Uterus (tissue), 2 donors: ENCODE measurements around the gene CGAS.

Source experiments
- POLR2A ChIP-seq, 2 donors: fragments of 450-650 bp; IDR thresholded peaks; one replicate each; pipeline ENCODE4 v1.6.1; 2016; ENCODE audit warnings: antibody characterized with exemption in 2 of 2, mild to moderate bottlenecking in 1 of 2, moderate library complexity in 1 of 2
- TF ChIP-seq, protein P1 (sequence below), 4 experiments: fragments of 200-600 bp in 2 of 4; fragments of 450-650 bp in 2 of 4; sonication (generic) in 2 of 4; IDR thresholded peaks; one replicate each; pipeline ENCODE4 v1.5.1; 2016 to 2019; ENCODE audit warnings: antibody characterized with exemption in 4 of 4, mild to moderate bottlenecking in 2 of 4, moderate library complexity in 1 of 4

DNA sequence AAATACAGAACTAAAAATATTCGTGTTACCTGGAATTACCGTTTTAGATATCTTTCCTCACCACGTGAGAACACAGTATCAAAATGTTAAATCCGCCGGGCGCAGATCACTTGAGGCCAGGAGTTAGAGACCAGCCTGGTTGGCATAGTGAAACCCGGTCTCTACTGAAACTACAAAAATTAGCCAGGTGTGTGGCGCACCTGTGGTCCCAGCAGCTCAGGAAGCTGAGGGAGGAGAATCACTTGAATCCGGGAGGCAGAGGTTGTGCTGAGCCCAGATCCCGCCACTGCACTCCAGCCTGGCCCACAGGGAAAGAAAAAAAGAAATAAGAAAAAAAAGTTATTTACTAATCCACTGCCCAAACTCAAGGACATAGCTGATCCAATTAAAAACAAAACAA is 62.2 kb downstream of the CGAS start:
- TF ChIP-seq, protein P1, sequence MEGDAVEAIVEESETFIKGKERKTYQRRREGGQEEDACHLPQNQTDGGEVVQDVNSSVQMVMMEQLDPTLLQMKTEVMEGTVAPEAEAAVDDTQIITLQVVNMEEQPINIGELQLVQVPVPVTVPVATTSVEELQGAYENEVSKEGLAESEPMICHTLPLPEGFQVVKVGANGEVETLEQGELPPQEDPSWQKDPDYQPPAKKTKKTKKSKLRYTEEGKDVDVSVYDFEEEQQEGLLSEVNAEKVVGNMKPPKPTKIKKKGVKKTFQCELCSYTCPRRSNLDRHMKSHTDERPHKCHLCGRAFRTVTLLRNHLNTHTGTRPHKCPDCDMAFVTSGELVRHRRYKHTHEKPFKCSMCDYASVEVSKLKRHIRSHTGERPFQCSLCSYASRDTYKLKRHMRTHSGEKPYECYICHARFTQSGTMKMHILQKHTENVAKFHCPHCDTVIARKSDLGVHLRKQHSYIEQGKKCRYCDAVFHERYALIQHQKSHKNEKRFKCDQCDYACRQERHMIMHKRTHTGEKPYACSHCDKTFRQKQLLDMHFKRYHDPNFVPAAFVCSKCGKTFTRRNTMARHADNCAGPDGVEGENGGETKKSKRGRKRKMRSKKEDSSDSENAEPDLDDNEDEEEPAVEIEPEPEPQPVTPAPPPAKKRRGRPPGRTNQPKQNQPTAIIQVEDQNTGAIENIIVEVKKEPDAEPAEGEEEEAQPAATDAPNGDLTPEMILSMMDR (IDR thresholded peaks at IDR 0.05): no peak
- TF ChIP-seq POLR2A (IDR thresholded peaks at IDR 0.05): no peak
